Measurements from ENCODE around the gene CMTM2.
"Not testable (repeated sequence)": the region's sequence is repeated elsewhere in the genome, so short reads cannot be mapped to it uniquely, and the experiment has no call there.

Gene CMTM2

DNA sequence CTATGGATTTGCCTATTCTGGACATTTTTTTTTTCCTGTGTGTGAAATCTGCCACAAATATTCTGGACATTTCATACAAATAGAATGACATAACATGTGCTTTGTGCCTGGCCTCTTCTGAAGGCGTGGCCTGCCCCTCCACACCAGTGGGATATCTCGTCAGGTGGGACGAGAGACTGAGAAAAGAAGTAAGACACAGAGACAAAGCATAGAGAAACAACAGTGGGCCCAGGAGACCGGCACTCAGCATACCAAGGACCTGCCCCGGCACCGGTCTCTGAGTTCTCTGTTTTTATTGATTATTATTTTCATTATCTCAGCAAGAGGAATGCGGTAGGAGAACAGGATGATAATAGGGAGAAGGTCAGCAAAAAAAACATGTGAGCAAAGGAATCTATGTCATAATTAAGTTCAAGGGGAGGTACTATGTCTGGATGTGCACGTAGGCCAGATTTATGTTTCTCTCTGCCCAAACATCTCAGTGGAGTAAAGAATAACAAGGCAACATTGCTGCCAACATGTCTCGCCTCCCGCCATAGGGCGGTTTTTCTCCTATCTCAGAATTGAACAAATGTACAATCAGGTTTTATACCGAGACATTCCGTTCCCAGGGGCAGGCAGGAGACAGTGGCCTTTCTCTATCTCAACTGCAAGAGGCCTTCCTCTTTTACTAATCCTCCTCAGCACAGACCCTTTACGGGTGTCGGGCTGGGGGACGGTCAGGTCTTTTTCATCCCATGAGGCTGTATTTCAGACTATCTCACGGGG, 48.5 kb downstream of the CMTM2 start:
- not testable (repeated sequence) for DNase-seq (ENCODE audit: low read depth in 4 of 4, low spot score in 1 of 4)

DNA sequence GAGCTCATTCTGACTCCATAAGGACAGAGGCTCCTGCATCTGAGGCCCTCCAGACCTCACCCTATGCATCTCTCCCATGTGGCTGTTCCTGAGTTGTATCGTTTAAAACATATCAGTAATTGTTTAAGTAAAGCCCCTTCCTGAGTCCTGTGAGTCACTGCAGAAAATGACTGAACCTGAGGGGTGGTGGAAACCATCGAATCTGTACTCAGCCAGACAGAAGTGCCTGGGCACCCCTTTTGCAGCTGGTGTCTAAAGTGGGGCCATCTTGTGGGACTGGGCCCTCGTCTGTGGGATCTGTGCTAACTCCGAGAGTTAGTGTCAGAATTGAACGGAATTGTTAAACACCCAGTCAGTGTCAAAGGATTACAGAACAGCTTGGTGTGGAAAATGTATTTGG, 50.6 kb downstream of the CMTM2 start:
- no peak for DNase-seq (ENCODE audit: low read depth in 4 of 4, low spot score in 1 of 4)

DNA sequence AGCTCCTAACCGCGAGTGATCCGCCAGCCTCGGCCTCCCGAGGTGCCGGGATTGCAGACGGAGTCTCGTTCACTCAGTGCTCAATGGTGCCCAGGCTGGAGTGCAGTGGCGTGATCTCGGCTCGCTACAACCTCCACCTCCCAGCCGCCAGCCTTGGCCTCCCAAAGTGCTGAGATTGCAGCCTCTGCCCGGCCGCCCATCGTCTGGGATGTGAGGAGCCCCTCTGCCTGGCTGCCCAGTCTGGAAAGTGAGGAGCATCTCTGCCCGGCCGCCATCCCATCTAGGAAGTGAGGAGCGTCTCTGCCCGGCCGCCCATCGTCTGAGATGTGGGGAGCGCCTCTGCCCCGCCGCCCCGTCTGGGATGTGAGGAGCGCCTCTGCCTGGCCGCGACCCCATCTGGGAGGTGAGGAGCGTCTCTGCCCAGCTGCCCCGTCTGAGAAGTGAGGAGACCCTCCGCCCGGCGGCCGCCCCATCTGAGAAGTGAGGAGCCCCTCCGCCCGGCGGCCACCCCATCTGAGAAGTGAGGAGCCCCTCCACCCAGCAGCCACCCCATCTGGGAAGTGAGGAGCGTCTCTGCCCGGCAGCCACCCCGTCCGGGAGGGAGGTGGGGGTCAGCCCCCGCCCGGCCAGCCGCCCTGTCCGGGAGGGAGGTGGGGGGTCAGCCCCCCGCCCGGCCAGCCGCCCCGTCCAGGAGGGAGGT, 51.4 kb downstream of the CMTM2 start:
- not testable (repeated sequence) for DNase-seq (ENCODE audit: low read depth in 4 of 4, low spot score in 1 of 4)

DNA sequence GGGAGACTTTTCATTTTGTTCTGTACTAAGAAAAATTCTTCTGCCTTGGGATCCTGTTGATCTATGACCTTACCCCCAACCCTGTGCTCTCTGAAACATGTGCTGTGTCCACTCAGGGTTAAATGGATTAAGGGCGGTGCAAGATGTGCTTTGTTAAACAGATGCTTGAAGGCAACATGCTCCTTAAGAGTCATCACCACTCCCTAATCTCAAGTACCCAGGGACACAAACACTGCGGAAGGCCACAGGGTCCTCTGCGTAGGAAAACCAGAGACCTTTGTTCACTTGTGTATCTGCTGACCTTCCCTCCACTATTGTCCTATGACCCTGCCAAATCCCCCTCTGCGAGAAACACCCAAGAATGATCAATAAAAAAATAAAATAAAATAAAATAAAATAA, 52.3 kb downstream of the CMTM2 start:
- DNase-seq (ENCODE audit: low read depth in 4 of 4, low spot score in 1 of 4): not testable (repeated sequence)

DNA sequence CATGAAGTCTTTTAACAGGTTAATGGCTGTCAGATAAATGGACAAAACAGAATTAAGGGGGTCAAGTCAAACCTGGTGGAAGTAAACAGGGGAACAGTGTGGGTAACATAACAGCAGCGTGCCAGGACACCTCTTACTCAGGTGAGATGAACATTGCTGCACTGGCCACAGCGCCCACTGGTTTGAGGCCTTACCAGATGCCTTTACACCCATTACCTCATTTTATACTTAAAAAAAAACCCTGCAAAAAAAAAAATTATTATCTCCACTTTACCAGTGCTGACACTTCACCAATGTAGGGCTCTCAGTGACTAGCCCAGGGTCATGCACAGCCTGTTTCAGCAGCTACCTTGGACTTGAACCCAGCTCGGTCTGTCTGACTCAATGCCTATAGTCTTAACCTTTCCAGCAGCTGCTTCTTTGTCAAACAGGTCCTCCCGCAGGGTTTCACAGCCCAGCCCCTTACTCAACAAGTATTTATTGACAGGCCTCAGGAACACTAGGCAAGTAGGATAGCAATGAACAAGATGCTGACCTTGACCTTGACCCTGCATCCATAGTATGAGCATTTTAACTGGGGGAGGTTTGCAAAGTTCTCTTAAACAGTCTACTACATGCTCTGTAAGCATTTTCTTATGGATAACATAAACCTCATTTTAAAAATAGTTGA, 55.4 kb downstream of the CMTM2 start:
- DNase-seq (ENCODE audit: low read depth in 4 of 4, low spot score in 1 of 4): no peak

DNA sequence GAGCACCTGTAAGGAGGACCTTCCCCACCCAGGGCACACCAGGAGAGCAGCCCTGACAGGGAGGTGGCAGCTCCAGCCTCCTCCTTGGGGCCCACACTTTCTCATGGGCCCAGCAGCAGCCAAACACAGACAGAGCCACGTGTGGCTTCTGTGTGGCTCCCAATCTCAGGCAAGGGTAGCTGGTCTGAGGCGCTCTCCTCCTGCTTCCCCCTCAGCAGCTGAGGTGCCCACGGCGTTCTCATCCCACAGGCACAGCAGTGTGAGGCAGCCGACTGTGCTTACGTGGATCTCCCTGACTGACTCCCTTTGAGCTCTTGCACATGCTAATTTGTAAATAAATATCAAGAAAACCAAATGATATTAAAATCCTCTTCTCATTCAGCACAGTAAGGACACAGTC, 56.1 kb downstream of the CMTM2 start:
- no peak for DNase-seq (ENCODE audit: low read depth in 4 of 4, low spot score in 1 of 4)

DNA sequence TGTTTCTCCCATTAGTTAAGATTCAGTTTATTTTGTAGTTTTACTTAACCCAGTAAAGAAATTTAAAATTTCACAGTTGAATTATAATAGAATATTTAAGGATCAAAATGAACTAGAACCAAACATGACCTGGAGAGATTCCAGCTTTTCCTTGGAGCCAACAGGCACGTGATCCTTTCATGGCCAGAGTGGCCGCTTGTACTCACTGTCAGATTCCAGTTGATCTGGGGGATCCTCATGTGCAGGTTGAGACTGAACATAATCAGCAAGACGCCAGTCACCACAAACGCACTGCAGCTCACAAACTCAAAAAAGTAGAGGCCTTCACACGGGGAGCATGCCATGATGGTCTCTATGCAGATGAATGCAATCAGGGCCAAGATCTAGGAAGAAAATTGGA, 56.9 kb downstream of the CMTM2 start:
- no peak for DNase-seq (ENCODE audit: low read depth in 4 of 4, low spot score in 1 of 4)

DNA sequence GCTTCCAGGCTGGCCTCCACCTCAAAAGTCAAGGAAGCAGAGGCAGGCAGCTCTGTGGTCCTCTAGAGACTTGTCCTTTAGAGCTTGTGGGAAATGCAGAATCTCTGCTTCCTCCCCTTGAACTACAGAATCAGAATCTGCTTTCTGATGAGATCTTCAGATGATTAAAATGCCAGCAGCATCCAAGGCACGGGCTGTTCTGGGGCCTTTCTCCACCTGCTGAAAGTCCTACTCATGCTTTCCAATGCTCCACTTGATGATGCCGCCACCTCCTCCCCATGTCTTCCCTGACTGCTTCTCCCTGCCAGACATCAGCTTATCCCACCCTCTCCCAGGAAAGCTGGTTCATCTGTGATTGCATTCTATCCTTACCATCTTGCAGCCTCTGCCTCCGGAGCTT, 58.5 kb downstream of the CMTM2 start:
- DNase-seq (ENCODE audit: low read depth in 4 of 4, low spot score in 1 of 4): no peak

Measured in stimulated activated CD4-positive, alpha-beta T cell treated with anti-CD3 and anti-CD28 coated beads, Interleukin-1b, Interleukin-23, amount 100 ng/mL, for 24 hours (primary cell).